GM23338 (cell line): ENCODE measurements around the gene TUBB3. TPM values are rescaled to one million over a fixed set of nuclear protein-coding genes. Genes with fewer than 3 reads are reported as not detected.

Experiments
- EZH2phosphoT487 ChIP-seq: fragments of 200-600 bp; sonication (generic); IDR thresholded peaks from one replicate; pipeline ENCODE4 v1.8.1; 2018; ENCODE audit warnings: antibody characterized with exemption; ENCODE audit not compliant: unreplicated experiment
- JUNB ChIP-seq: IDR thresholded peaks from one replicate; pipeline ENCODE4 v1.6.1; 2016; ENCODE audit warnings: antibody characterized with exemption; ENCODE audit not compliant: unreplicated experiment
- NANOG ChIP-seq: IDR thresholded peaks from 2 replicates; pipeline ENCODE4 v1.6.1; 2016; ENCODE audit warnings: antibody characterized with exemption, borderline replicate concordance
- POLR2AphosphoS5 ChIP-seq: IDR thresholded peaks from 2 replicates; pipeline ENCODE4 v1.6.1; 2016; ENCODE audit warnings: antibody characterized with exemption, low read depth
- STAT1 ChIP-seq: IDR thresholded peaks from one replicate; pipeline ENCODE4 v1.6.1; 2016; ENCODE audit warnings: antibody characterized with exemption; ENCODE audit not compliant: unreplicated experiment
- ZNF114 ChIP-seq: fragments of 250-450 bp; sonication (Bioruptor Pico); IDR thresholded peaks from 2 replicates; pipeline ENCODE4 v1.5.0; 2020; ENCODE audit warnings: mild to moderate bottlenecking, moderate library complexity
- ZNF331 ChIP-seq: fragments of 250-450 bp; sonication (Bioruptor Pico); IDR thresholded peaks from 2 replicates; pipeline ENCODE4 v1.5.0; 2020; ENCODE audit warnings: low read depth, mild to moderate bottlenecking, moderate library complexity
- polyA plus RNA-seq: library from polyadenylated mRNA; unstranded; fragments of >200 nt; fragmentation: Nextera tagmentation; extraction: Ambion mirVana; gene quantifications from 2 replicates; pipeline ENCODE4 v1.2.1, GENCODE V29; 2016
- total RNA-seq: library from RNA; depleted of rRNA; stranded (reverse); fragments of >200 nt; shearing (Covaris generic); gene quantifications from 2 replicates; pipeline ENCODE4 v1.2.3, GENCODE V29; 2014
- TF ChIP-seq, protein P1 (sequence below): fragments of 250-450 bp; sonication (Bioruptor Pico); IDR thresholded peaks from 2 replicates; pipeline ENCODE4 v1.5.0; 2020; ENCODE audit warnings: mild to moderate bottlenecking, moderate library complexity
- TF ChIP-seq, protein P2 (sequence below): IDR thresholded peaks from 2 replicates; pipeline ENCODE4 v1.6.1; 2016; ENCODE audit warnings: antibody characterized with exemption
- TF ChIP-seq, protein P3 (sequence below), 2 experiments: fragments of 200-600 bp in 1 of 2; sonication (generic) in 1 of 2; conservative IDR thresholded peaks; 2 replicates each; pipeline versions ENCODE4 v1.5.1 to v1.6.1; 2016 to 2017; ENCODE audit warnings: antibody characterized with exemption in 2 of 2, low read depth in 2 of 2, mild to moderate bottlenecking in 2 of 2, moderate library complexity in 1 of 2

TUBB3 gene
- total and polyA plus RNA-seq, 2 experiments from 2014 or later = 149 to 443 TPM

DNA sequence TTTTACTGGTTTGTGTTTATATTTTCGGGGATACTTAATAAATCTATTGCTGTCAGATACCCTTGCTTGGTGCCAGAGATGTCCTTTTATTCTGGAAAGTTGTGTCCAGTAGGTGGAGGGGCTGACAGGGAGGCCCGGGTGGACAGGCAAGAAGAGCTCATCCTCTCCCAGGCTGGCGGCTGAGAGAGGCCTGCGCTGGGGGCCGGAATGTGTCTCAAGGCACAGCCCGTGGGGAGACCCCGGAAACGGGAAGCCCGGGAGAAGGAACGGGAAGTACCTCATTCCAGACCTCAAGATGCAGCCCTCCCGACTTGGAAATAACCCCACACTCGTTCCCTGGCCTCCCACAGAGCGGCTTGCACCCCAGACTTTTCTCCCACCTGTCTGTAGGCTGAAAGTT is 12.9 kb downstream of the TUBB3 start (continued):
- TF ChIP-seq, protein P1, sequence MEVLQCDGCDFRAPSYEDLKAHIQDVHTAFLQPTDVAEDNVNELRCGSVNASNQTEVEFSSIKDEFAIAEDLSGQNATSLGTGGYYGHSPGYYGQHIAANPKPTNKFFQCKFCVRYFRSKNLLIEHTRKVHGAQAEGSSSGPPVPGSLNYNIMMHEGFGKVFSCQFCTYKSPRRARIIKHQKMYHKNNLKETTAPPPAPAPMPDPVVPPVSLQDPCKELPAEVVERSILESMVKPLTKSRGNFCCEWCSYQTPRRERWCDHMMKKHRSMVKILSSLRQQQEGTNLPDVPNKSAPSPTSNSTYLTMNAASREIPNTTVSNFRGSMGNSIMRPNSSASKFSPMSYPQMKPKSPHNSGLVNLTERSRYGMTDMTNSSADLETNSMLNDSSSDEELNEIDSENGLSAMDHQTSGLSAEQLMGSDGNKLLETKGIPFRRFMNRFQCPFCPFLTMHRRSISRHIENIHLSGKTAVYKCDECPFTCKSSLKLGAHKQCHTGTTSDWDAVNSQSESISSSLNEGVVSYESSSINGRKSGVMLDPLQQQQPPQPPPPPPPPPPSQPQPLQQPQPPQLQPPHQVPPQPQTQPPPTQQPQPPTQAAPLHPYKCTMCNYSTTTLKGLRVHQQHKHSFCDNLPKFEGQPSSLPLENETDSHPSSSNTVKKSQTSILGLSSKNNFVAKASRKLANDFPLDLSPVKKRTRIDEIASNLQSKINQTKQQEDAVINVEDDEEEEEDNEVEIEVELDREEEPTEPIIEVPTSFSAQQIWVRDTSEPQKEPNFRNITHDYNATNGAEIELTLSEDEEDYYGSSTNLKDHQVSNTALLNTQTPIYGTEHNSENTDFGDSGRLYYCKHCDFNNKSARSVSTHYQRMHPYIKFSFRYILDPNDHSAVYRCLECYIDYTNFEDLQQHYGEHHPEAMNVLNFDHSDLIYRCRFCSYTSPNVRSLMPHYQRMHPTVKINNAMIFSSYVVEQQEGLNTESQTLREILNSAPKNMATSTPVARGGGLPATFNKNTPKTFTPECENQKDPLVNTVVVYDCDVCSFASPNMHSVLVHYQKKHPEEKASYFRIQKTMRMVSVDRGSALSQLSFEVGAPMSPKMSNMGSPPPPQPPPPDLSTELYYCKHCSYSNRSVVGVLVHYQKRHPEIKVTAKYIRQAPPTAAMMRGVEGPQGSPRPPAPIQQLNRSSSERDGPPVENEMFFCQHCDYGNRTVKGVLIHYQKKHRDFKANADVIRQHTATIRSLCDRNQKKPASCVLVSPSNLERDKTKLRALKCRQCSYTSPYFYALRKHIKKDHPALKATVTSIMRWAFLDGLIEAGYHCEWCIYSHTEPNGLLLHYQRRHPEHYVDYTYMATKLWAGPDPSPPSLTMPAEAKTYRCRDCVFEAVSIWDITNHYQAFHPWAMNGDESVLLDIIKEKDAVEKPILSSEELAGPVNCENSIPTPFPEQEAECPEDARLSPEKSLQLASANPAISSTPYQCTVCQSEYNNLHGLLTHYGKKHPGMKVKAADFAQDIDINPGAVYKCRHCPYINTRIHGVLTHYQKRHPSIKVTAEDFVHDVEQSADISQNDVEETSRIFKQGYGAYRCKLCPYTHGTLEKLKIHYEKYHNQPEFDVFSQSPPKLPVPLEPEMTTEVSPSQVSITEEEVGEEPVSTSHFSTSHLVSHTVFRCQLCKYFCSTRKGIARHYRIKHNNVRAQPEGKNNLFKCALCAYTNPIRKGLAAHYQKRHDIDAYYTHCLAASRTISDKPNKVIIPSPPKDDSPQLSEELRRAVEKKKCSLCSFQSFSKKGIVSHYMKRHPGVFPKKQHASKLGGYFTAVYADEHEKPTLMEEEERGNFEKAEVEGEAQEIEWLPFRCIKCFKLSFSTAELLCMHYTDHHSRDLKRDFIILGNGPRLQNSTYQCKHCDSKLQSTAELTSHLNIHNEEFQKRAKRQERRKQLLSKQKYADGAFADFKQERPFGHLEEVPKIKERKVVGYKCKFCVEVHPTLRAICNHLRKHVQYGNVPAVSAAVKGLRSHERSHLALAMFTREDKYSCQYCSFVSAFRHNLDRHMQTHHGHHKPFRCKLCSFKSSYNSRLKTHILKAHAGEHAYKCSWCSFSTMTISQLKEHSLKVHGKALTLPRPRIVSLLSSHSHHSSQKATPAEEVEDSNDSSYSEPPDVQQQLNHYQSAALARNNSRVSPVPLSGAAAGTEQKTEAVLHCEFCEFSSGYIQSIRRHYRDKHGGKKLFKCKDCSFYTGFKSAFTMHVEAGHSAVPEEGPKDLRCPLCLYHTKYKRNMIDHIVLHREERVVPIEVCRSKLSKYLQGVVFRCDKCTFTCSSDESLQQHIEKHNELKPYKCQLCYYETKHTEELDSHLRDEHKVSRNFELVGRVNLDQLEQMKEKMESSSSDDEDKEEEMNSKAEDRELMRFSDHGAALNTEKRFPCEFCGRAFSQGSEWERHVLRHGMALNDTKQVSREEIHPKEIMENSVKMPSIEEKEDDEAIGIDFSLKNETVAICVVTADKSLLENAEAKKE (CRISPR knock-in tag) = no peak
- no peak for TF ChIP-seq NANOG
- TF ChIP-seq POLR2AphosphoS5 = no peak
- TF ChIP-seq, protein P2, sequence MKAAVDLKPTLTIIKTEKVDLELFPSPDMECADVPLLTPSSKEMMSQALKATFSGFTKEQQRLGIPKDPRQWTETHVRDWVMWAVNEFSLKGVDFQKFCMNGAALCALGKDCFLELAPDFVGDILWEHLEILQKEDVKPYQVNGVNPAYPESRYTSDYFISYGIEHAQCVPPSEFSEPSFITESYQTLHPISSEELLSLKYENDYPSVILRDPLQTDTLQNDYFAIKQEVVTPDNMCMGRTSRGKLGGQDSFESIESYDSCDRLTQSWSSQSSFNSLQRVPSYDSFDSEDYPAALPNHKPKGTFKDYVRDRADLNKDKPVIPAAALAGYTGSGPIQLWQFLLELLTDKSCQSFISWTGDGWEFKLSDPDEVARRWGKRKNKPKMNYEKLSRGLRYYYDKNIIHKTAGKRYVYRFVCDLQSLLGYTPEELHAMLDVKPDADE = no peak
- no peak for TF ChIP-seq ZNF114 (CRISPR knock-in tag)
- TF ChIP-seq EZH2phosphoT487 = no peak
- no peak for TF ChIP-seq STAT1
- no peak for TF ChIP-seq ZNF331 (CRISPR knock-in tag)
- TF ChIP-seq, protein P3, sequence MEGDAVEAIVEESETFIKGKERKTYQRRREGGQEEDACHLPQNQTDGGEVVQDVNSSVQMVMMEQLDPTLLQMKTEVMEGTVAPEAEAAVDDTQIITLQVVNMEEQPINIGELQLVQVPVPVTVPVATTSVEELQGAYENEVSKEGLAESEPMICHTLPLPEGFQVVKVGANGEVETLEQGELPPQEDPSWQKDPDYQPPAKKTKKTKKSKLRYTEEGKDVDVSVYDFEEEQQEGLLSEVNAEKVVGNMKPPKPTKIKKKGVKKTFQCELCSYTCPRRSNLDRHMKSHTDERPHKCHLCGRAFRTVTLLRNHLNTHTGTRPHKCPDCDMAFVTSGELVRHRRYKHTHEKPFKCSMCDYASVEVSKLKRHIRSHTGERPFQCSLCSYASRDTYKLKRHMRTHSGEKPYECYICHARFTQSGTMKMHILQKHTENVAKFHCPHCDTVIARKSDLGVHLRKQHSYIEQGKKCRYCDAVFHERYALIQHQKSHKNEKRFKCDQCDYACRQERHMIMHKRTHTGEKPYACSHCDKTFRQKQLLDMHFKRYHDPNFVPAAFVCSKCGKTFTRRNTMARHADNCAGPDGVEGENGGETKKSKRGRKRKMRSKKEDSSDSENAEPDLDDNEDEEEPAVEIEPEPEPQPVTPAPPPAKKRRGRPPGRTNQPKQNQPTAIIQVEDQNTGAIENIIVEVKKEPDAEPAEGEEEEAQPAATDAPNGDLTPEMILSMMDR (conservative IDR thresholded peaks at IDR 0.05; ENCODE audit: low read depth in 2 of 2) = no peak
- TF ChIP-seq JUNB = no peak
